ENCODE measurements around the gene COL4A2.
A peak's percentile ranks its signal among the peaks of the same experiment; 100 is the strongest.

Gene COL4A2

GRCh38 chr13:110360598-110360997 lies 53.5 kb downstream of the COL4A2 start:
- no peak for DNase-seq

GRCh38 chr13:110361365-110361911 lies 54.4 kb downstream of the COL4A2 start:
- DNase-seq: no peak

- no peak for DNase-seq
Observed at GRCh38 chr13:110363010-110363409, 55.9 kb downstream of the COL4A2 start.

GRCh38 chr13:110364081-110364480 lies 57.0 kb downstream of the COL4A2 start:
- no peak for DNase-seq

GRCh38 chr13:110365876-110366275 lies 58.8 kb downstream of the COL4A2 start:
- no peak for DNase-seq

GRCh38 chr13:110366733-110367132 lies 59.6 kb downstream of the COL4A2 start:
- DNase-seq: no peak

- DNase-seq: no peak
Observed at GRCh38 chr13:110367620-110368019, 60.5 kb downstream of the COL4A2 start.

GRCh38 chr13:110368408-110368807 lies 61.3 kb downstream of the COL4A2 start:
- no peak for DNase-seq

- no peak for DNase-seq
Observed at GRCh38 chr13:110369400-110369799, 62.3 kb downstream of the COL4A2 start.

- peak; percentile 26 for DNase-seq
Observed at GRCh38 chr13:110371550-110372465, 64.7 kb downstream of the COL4A2 start.

GRCh38 chr13:110372676-110373075 lies 65.6 kb downstream of the COL4A2 start:
- no peak for DNase-seq

- no peak for DNase-seq
Observed at GRCh38 chr13:110373617-110374016, 66.5 kb downstream of the COL4A2 start.

- no peak for DNase-seq
Observed at GRCh38 chr13:110374431-110375370, 67.6 kb downstream of the COL4A2 start.

GRCh38 chr13:110376120-110376519 lies 69.0 kb downstream of the COL4A2 start:
- no peak for DNase-seq

- no peak for DNase-seq
Observed at GRCh38 chr13:110377178-110377825, 70.2 kb downstream of the COL4A2 start.

GRCh38 chr13:110377826-110378201 lies 70.7 kb downstream of the COL4A2 start:
- no peak for DNase-seq

- DNase-seq: no peak
Observed at GRCh38 chr13:110379358-110379757, 72.3 kb downstream of the COL4A2 start.

GRCh38 chr13:110379905-110380341 lies 72.8 kb downstream of the COL4A2 start:
- DNase-seq: no peak

- no peak for DNase-seq
Observed at GRCh38 chr13:110380359-110381028, 73.4 kb downstream of the COL4A2 start.

GRCh38 chr13:110381029-110381360 lies 73.9 kb downstream of the COL4A2 start:
- DNase-seq: no peak

GRCh38 chr13:110382229-110382628 lies 75.1 kb downstream of the COL4A2 start:
- no peak for DNase-seq

- no peak for DNase-seq
Observed at GRCh38 chr13:110382830-110383229, 75.7 kb downstream of the COL4A2 start.

All from inflammatory macrophage treated with lipopolysaccharide for 4 hours (primary cell).